Left lung (tissue), 10 donors: ENCODE measurements around the gene CFAP97D2. TPM values are rescaled to one million over a fixed set of nuclear protein-coding genes. Genes with fewer than 3 reads are reported as not detected.
"Not testable (repeated sequence)": the region's sequence is repeated elsewhere in the genome, so short reads cannot be mapped to it uniquely, and the experiment has no call there.

Experiments
- ATAC-seq: fragments of 200-7000 bp; cut with Tn5 transposase; one replicate; pipeline ENCODE4 v1.9.1; 2020; ENCODE audit warnings: moderate library complexity
- DNase-seq, 4 donors: peaks; one replicate each; pipeline ENCODE4 v3.0.0-alpha.2; 2013 to 2020
- H3K27ac ChIP-seq, 2 donors: fragments of 200-600 bp; sonication (generic) in 1 of 2; one replicate each; pipeline versions ENCODE4 v1.5.0 to v1.8.0; 2020 to 2021
- H3K27me3 ChIP-seq, 2 donors: fragments of 200-600 bp; sonication (generic) in 1 of 2; one replicate each; pipeline versions ENCODE4 v1.5.0 to v1.8.0; 2020 to 2021
- H3K36me3 ChIP-seq, 2 donors: fragments of 200-600 bp; sonication (generic) in 1 of 2; one replicate each; pipeline versions ENCODE4 v1.5.0 to v1.8.0; 2020 to 2021
- H3K4me1 ChIP-seq, 2 donors: fragments of 200-600 bp; one replicate each; pipeline ENCODE4 v1.8.0; 2021
- H3K4me3 ChIP-seq, 2 donors: fragments of 200-600 bp; sonication (generic) in 1 of 2; one replicate each; pipeline versions ENCODE4 v1.5.0 to v1.8.0; 2020 to 2021; ENCODE audit warnings: mild to moderate bottlenecking in 1 of 2
- H3K9me3 ChIP-seq, 2 donors: fragments of 200-600 bp; sonication (generic) in 1 of 2; one replicate each; pipeline versions ENCODE4 v1.5.0 to v1.8.0; 2020 to 2021
- CTCF ChIP-seq, 2 donors: fragments of 200-600 bp; sonication (generic) in 1 of 2; IDR thresholded peaks; one replicate each; pipeline versions ENCODE4 v1.5.0 to v1.8.0; 2021; ENCODE audit warnings: antibody characterized with exemption in 2 of 2
- intact Hi-C, 2 donors: fragments of 100-400 bp; cut with DNase I; formaldehyde crosslinking; loops; one replicate each; pipeline versions ENCODE4 v1.11.2 to v1.14.2; 2022
- polyA plus RNA-seq, 6 donors: library from polyadenylated mRNA; unstranded; fragments of 120-200 nt; gene quantifications; one replicate each; pipeline ENCODE4 v1.2.1, GENCODE V29; 2013; ENCODE audit not compliant: insufficient read length in 6 of 6
- total RNA-seq, 2 donors: library from RNA; stranded (reverse); fragmentation: NEBNext Ultra II Directional; extraction: Animal tissue kit (Norgen Biotek cat#: 25700); gene quantifications; one replicate each; pipeline ENCODE4 v1.2.1, GENCODE V29; 2021
- donor health status: DM: no; HTN: yes; CAD: no.
- donor health status: DM: no; HTN: no; CAD: no.

CFAP97D2 gene
- total and polyA plus RNA-seq, 8 donors: 0.23 to 2.1 (median 1.0) TPM; not detected in 1

- no peaks in the 10 kb centered on the region for H3K27me3 ChIP-seq
- H3K36me3 ChIP-seq: no peaks in the 10 kb centered on the region
- peaks cover 0 to 30% of the 10 kb centered on the region in 2 donors for H3K9me3 ChIP-seq
- no peaks in the 10 kb centered on the region for H3K4me1 ChIP-seq
- DNase-seq: no peak
- intact Hi-C loops: no loop called here
- H3K4me3 ChIP-seq: no peak overlapping the region
- no peak for ATAC-seq
- no peak overlapping the region for H3K27ac ChIP-seq
- no peak for TF ChIP-seq CTCF (IDR thresholded peaks at IDR 0.05)
Measured at GRCh38 chr13:114174529-114174961, 4.5 kb upstream of the CFAP97D2 start.

- H3K27me3 ChIP-seq, intact Hi-C loops, ATAC-seq, DNase-seq, H3K4me1 ChIP-seq, H3K36me3 ChIP-seq, H3K4me3 ChIP-seq, H3K27ac ChIP-seq: not testable (repeated sequence)
- H3K9me3 ChIP-seq: peaks cover 0 to 26% of the 10 kb centered on the region in 2 donors
Measured at GRCh38 chr13:114176359-114176902, 2.6 kb upstream of the CFAP97D2 start.

GRCh38 chr13:114177245-114178010 lies 1.6 kb upstream of the CFAP97D2 start:
- no peak for DNase-seq
- intact Hi-C loops: no loop called here
- TF ChIP-seq CTCF (IDR thresholded peaks at IDR 0.05): no peak

GRCh38 chr13:114185182-114185971 lies 6.3 kb downstream of the CFAP97D2 start:
- H3K27me3 ChIP-seq: no peaks in the 10 kb centered on the region
- DNase-seq: no peak
- ATAC-seq: no peak

More at GRCh38 chr13:114177245-114178010, 1.6 kb upstream of the CFAP97D2 start:
- H3K27ac ChIP-seq: no peak overlapping the region
- H3K36me3 ChIP-seq: no peaks in the 10 kb centered on the region
- peaks cover 0 to 17% of the 10 kb centered on the region in 2 donors for H3K9me3 ChIP-seq
- no peak for ATAC-seq
- H3K4me1 ChIP-seq: no peaks in the 10 kb centered on the region
- H3K4me3 ChIP-seq: no peak overlapping the region
- no peaks in the 10 kb centered on the region for H3K27me3 ChIP-seq

GRCh38 chr13:114194853-114195252 lies 15.8 kb downstream of the CFAP97D2 start:
- ATAC-seq (no peak), DNase-seq (peak in 1 of 4 donors; percentile 29)
- no peaks in the 10 kb centered on the region for H3K4me1 ChIP-seq
- peaks cover 0 to under 1% of the 10 kb centered on the region in 2 donors for H3K9me3 ChIP-seq
- TF ChIP-seq CTCF (IDR thresholded peaks at IDR 0.05): no peak
- peaks cover 0 to under 1% of the 10 kb centered on the region in 2 donors for H3K27me3 ChIP-seq
- no peak overlapping the region for H3K4me3 ChIP-seq
- no peak overlapping the region for H3K27ac ChIP-seq
- intact Hi-C loops: no loop called here
- H3K36me3 ChIP-seq: no peaks in the 10 kb centered on the region

More at GRCh38 chr13:114185182-114185971, 6.3 kb downstream of the CFAP97D2 start:
- intact Hi-C loops: no loop called here
- Histone ChIP-seq H3K27ac (no peak overlapping the region), H3K36me3 (no peaks in the 10 kb centered on the region), H3K4me1 (no peaks in the 10 kb centered on the region), H3K9me3 (peaks cover 0 to 16% of the 10 kb centered on the region in 2 donors), H3K4me3 (no peak overlapping the region)
- TF ChIP-seq CTCF (IDR thresholded peaks at IDR 0.05): no peak
